ENCODE results near the gene CGB7. TPM values are rescaled to one million over a fixed set of nuclear protein-coding genes. Genes with fewer than 3 reads are reported as not detected.
A peak's percentile ranks its signal among the peaks of the same experiment; 100 is the strongest.
"Not testable (repeated sequence)": the region's sequence is repeated elsewhere in the genome, so short reads cannot be mapped to it uniquely, and the experiment has no call there.

Gene CGB7
- total RNA-seq, 1 experiment from 2014 or later = 0.95 TPM

DNA sequence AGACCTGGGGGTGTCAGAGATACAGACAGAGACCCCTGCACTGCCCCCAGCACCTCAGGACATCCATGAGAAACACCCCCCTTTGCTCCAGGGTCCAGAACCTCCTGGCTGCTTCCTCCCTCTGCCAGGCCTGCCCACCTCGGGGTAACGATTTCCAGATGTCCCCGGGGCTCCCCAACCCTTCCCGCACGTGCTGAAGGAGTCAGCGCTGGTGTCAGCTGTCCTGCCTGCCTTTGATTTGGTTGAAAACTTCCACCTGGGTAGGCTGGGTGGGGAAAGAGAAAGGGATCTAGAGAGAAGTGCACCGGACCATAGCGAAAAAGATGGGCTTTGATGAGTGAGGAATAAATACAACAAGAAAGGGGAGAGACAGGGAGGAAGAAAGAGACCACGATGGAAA lies 1.5 kb upstream of the CGB7 start:
- POLR2A ChIA-PET = no interaction called here
- H3K4me3 ChIP-seq (ENCODE audit: low read depth in 2 of 2, low read length in 2 of 2) = no peak overlapping the region
- intact Hi-C loops (cut with micrococcal nuclease; ENCODE audit: unreplicated experiment) = no loop called here
- H3K27me3 ChIP-seq (ENCODE audit: control insufficient read depth, insufficient read depth, low read length) = no peaks in the 10 kb centered on the region
- TF ChIP-seq, protein P1, sequence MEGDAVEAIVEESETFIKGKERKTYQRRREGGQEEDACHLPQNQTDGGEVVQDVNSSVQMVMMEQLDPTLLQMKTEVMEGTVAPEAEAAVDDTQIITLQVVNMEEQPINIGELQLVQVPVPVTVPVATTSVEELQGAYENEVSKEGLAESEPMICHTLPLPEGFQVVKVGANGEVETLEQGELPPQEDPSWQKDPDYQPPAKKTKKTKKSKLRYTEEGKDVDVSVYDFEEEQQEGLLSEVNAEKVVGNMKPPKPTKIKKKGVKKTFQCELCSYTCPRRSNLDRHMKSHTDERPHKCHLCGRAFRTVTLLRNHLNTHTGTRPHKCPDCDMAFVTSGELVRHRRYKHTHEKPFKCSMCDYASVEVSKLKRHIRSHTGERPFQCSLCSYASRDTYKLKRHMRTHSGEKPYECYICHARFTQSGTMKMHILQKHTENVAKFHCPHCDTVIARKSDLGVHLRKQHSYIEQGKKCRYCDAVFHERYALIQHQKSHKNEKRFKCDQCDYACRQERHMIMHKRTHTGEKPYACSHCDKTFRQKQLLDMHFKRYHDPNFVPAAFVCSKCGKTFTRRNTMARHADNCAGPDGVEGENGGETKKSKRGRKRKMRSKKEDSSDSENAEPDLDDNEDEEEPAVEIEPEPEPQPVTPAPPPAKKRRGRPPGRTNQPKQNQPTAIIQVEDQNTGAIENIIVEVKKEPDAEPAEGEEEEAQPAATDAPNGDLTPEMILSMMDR (IDR thresholded peaks at IDR 0.05) = no peak
- TF ChIP-seq TCF7L2 (IDR thresholded peaks at IDR 0.05; ENCODE audit: low read depth, low read length) (no peak), SIN3A (IDR thresholded peaks at IDR 0.05; ENCODE audit: borderline replicate concordance, insufficient read depth, low read depth, low read length) (no peak), POLR2AphosphoS5 (IDR thresholded peaks at IDR 0.05; ENCODE audit: low read depth, low read length) (no peak)
- TF ChIP-seq, protein P2, sequence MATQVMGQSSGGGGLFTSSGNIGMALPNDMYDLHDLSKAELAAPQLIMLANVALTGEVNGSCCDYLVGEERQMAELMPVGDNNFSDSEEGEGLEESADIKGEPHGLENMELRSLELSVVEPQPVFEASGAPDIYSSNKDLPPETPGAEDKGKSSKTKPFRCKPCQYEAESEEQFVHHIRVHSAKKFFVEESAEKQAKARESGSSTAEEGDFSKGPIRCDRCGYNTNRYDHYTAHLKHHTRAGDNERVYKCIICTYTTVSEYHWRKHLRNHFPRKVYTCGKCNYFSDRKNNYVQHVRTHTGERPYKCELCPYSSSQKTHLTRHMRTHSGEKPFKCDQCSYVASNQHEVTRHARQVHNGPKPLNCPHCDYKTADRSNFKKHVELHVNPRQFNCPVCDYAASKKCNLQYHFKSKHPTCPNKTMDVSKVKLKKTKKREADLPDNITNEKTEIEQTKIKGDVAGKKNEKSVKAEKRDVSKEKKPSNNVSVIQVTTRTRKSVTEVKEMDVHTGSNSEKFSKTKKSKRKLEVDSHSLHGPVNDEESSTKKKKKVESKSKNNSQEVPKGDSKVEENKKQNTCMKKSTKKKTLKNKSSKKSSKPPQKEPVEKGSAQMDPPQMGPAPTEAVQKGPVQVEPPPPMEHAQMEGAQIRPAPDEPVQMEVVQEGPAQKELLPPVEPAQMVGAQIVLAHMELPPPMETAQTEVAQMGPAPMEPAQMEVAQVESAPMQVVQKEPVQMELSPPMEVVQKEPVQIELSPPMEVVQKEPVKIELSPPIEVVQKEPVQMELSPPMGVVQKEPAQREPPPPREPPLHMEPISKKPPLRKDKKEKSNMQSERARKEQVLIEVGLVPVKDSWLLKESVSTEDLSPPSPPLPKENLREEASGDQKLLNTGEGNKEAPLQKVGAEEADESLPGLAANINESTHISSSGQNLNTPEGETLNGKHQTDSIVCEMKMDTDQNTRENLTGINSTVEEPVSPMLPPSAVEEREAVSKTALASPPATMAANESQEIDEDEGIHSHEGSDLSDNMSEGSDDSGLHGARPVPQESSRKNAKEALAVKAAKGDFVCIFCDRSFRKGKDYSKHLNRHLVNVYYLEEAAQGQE (IDR thresholded peaks at IDR 0.05; ENCODE audit: insufficient read depth in 1 of 2, low read depth in 2 of 2, low read length in 1 of 2) = no peak
- in situ Hi-C loops (cut with HindIII; ENCODE audit: low pct_unique_long_range_greater_than_20kb, low sequenced_read_pairs) = no loop called here
- H3K27ac ChIP-seq (ENCODE audit: low read length) = no peak overlapping the region
- no peaks in the 10 kb centered on the region for H3K36me3 ChIP-seq (ENCODE audit: control insufficient read depth, insufficient read depth, low read length)
- ATAC-seq (no peak), DNase-seq (ENCODE audit: low read depth, low spot score) (no peak)
- TSS peak; percentile 71 for BruUV-seq (replicated peaks)
- no peaks in the 10 kb centered on the region for H3K9me3 ChIP-seq (ENCODE audit: control insufficient read depth, insufficient read depth, low read depth, low read length)
- CTCF ChIA-PET = interaction anchor here (0.7 to 0.8 kb wide), 2 partner anchors 41 to 77 kb away, joined by 3 to 4 read pairs; no protein-coding TSS in a partner anchor
- no peaks in the 10 kb centered on the region for H3K4me1 ChIP-seq (ENCODE audit: control insufficient read depth, insufficient read depth, low read length)

DNA sequence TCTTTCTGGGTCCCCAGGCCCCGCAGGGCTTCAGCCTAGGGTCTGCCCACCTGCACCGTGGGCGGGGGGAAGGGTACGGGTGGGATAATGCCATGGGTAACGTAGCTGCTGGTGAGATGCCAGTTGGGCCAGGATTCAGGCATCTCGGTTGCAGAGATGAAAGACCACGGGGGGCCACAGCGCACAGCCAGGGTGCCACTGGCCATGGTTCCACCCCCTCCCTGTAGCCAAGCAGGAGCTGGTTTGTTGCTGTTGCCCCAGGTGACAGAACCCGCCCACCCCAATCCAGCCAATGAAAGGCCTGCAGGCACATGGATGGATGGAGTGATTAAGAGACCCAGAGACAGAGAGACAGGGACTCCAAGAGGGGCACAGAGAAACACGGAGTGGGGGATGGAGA lies 1.0 kb upstream of the CGB7 start:
- ChIA-PET CTCF (interaction anchor here (0.7 to 0.8 kb wide), 2 partner anchors 41 to 77 kb away, joined by 3 to 4 read pairs; no protein-coding TSS in a partner anchor), POLR2A (no interaction called here)
- in situ Hi-C loops (cut with HindIII; ENCODE audit: low pct_unique_long_range_greater_than_20kb, low sequenced_read_pairs) = no loop called here
- DNase-seq (ENCODE audit: low read depth, low spot score) = no peak
- BruUV-seq (replicated peaks) = no TSS peak
- no peaks in the 10 kb centered on the region for H3K27me3 ChIP-seq (ENCODE audit: control insufficient read depth, insufficient read depth, low read length)
- H3K27ac ChIP-seq (ENCODE audit: low read length) = no peak overlapping the region
- intact Hi-C loops (cut with micrococcal nuclease; ENCODE audit: unreplicated experiment) = no loop called here
- H3K4me1 ChIP-seq (ENCODE audit: control insufficient read depth, insufficient read depth, low read length) = no peaks in the 10 kb centered on the region
- H3K36me3 ChIP-seq (ENCODE audit: control insufficient read depth, insufficient read depth, low read length) = no peaks in the 10 kb centered on the region
- no peak overlapping the region for H3K4me3 ChIP-seq (ENCODE audit: low read depth in 2 of 2, low read length in 2 of 2)
- TF ChIP-seq POLR2AphosphoS5 (IDR thresholded peaks at IDR 0.05; ENCODE audit: low read depth, low read length) (no peak), SIN3A (IDR thresholded peaks at IDR 0.05; ENCODE audit: borderline replicate concordance, insufficient read depth, low read depth, low read length) (no peak), TCF7L2 (IDR thresholded peaks at IDR 0.05; ENCODE audit: low read depth, low read length) (no peak)
- TF ChIP-seq, protein P1 (IDR thresholded peaks at IDR 0.05) = no peak
- TF ChIP-seq, protein P2 (IDR thresholded peaks at IDR 0.05; ENCODE audit: insufficient read depth in 1 of 2, low read depth in 2 of 2, low read length in 1 of 2) = no peak
- H3K9me3 ChIP-seq (ENCODE audit: control insufficient read depth, insufficient read depth, low read depth, low read length) = no peaks in the 10 kb centered on the region
- ATAC-seq = no peak

DNA sequence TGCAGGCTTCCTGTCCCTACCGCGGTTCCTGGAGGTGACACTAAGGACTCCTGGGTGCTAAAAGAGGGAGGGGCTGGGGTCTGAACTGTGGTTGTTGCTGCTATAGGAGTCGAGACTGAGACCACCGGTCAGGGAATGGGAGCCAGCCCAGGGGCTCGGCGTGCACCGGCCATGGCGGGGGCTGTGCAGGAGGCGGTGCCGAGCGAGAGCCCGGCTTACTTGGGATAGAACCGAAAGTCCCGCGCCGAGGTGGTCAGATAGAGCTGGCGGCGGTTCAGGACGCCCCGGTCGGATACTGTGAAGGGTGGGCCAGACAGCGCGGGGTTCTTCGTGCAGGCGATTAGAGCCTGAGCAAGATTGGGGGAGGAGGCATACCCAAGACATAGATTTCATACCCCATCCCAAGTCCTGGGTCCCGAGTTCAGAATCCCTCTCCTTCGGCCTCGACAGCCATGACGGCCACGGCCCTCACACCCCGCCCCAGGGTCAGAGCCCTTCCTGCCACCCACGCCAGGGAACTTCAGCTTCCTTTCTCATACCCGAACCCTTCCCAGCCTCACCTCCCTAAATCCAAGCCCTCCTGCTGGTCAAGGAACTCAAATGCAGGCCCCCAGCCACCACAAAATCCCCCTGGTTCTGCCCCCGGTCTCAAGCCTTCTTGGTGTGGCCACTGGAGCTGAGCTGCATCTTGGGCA lies 500 bp downstream of the CGB7 start:
- POLR2A ChIA-PET = interaction anchor here (0.6 kb wide), 1 partner anchor 38 kb away, joined by 4 read pairs; no protein-coding TSS in a partner anchor

More for the DNA sequence above, 500 bp downstream of the CGB7 start:
- in situ Hi-C loops (cut with HindIII; ENCODE audit: low pct_unique_long_range_greater_than_20kb, low sequenced_read_pairs); H3K27me3 ChIP-seq (ENCODE audit: control insufficient read depth, insufficient read depth, low read length); DNase-seq (ENCODE audit: low read depth, low spot score); H3K4me1 ChIP-seq (ENCODE audit: control insufficient read depth, insufficient read depth, low read length); H3K36me3 ChIP-seq (ENCODE audit: control insufficient read depth, insufficient read depth, low read length); BruUV-seq (replicated peaks); H3K9me3 ChIP-seq (ENCODE audit: control insufficient read depth, insufficient read depth, low read depth, low read length); intact Hi-C loops (cut with micrococcal nuclease; ENCODE audit: unreplicated experiment): not testable (repeated sequence)
- ATAC-seq = peak; percentile 57
- CTCF ChIA-PET = interaction anchor here (1.0 kb wide), 1 partner anchor 59 kb away, joined by 3 read pairs; no protein-coding TSS in a partner anchor
- Histone ChIP-seq H3K4me3 (ENCODE audit: low read depth in 2 of 2, low read length in 2 of 2) (peak overlapping the region; percentile 49 to 64), H3K27ac (ENCODE audit: low read length) (peak overlapping the region; percentile 51)
